ENCODE data around the gene SLC4A3.
A peak's percentile ranks its signal among the peaks of the same experiment; 100 is the strongest.

The SLC4A3 gene

GRCh38 chr2:219642069-219642454 is 14.6 kb downstream of the SLC4A3 start:
- Histone ChIP-seq H3K4me3 (ENCODE audit: low read depth in 1 of 2, low read length in 2 of 2) (no peak overlapping the region), H4K20me1 (ENCODE audit: insufficient read depth, low read length) (0 out of 2 replicates have a peak, but pooled peaks cover 3% of the 10 kb centered on the region), H3K4me2 (ENCODE audit: insufficient read depth, low read length) (no peak overlapping the region), H3K4me1 (ENCODE audit: insufficient read depth, low read length) (peaks cover 2% of the 10 kb centered on the region; the same call in 1 of the 2 replicates), H2AFZ (ENCODE audit: low read depth, low read length) (no peak overlapping the region), H3K36me3 (ENCODE audit: insufficient read depth, low read length) (no peaks in the 10 kb centered on the region), H3K27ac (ENCODE audit: low read length) (no peak overlapping the region), H3K9me3 (ENCODE audit: insufficient read depth, low read length, severe bottlenecking) (no peaks in the 10 kb centered on the region), H3K9ac (ENCODE audit: low read depth, low read length) (no peak overlapping the region), H3K27me3 (ENCODE audit: insufficient read depth, low read length, poor library complexity) (peaks cover 2% of the 10 kb centered on the region), H3K79me2 (ENCODE audit: insufficient read depth, low read length) (no peaks in the 10 kb centered on the region)
- DNase-seq (no peak), ATAC-seq (ENCODE audit: insufficient read depth, low read depth) (0 out of 3 replicates have a peak, but pooled peaks have one; percentile 3)
- TF ChIP-seq CTCF (IDR thresholded peaks at IDR 0.05; ENCODE audit: borderline replicate concordance, extremely low read depth, low read length, poor library complexity, severe bottlenecking) (no peak), EZH2 (IDR thresholded peaks at IDR 0.05; ENCODE audit: borderline replicate concordance, low read depth, low read length, severe bottlenecking) (no peak)

GRCh38 chr2:219642465-219643083 is 15.1 kb downstream of the SLC4A3 start:
- H3K36me3 ChIP-seq (ENCODE audit: insufficient read depth, low read length), result no peaks in the 10 kb centered on the region
- H3K79me2 ChIP-seq (ENCODE audit: insufficient read depth, low read length), result no peaks in the 10 kb centered on the region
- H3K9me3 ChIP-seq (ENCODE audit: insufficient read depth, low read length, severe bottlenecking), result no peaks in the 10 kb centered on the region
- H3K4me2 ChIP-seq (ENCODE audit: insufficient read depth, low read length), result peak overlapping the region; percentile 27; the same call in 1 of the 2 replicates
- no peak overlapping the region for H3K27ac ChIP-seq (ENCODE audit: low read length)
- no peak overlapping the region for H3K9ac ChIP-seq (ENCODE audit: low read depth, low read length)
- TF ChIP-seq EZH2 (IDR thresholded peaks at IDR 0.05; ENCODE audit: borderline replicate concordance, low read depth, low read length, severe bottlenecking) (no peak), CTCF (IDR thresholded peaks at IDR 0.05; ENCODE audit: borderline replicate concordance, extremely low read depth, low read length, poor library complexity, severe bottlenecking) (peak; percentile 97)
- ATAC-seq (ENCODE audit: insufficient read depth, low read depth) (peak; percentile 99), DNase-seq (peak; percentile 90)
- peak overlapping the region; percentile 8 for H2AFZ ChIP-seq (ENCODE audit: low read depth, low read length)
- H3K4me3 ChIP-seq (ENCODE audit: low read depth in 1 of 2, low read length in 2 of 2), result no peak overlapping the region
- 0 out of 2 replicates have a peak, but pooled peaks cover 3% of the 10 kb centered on the region for H4K20me1 ChIP-seq (ENCODE audit: insufficient read depth, low read length)
- H3K4me1 ChIP-seq (ENCODE audit: insufficient read depth, low read length), result peaks cover 2% of the 10 kb centered on the region; the same call in 1 of the 2 replicates
- peaks cover 2% of the 10 kb centered on the region for H3K27me3 ChIP-seq (ENCODE audit: insufficient read depth, low read length, poor library complexity)

- H3K27me3 ChIP-seq (ENCODE audit: insufficient read depth, low read length, poor library complexity), result peaks cover 2% of the 10 kb centered on the region
- peaks cover 2% of the 10 kb centered on the region; the same call in 1 of the 2 replicates for H3K4me1 ChIP-seq (ENCODE audit: insufficient read depth, low read length)
- no peaks in the 10 kb centered on the region for H3K9me3 ChIP-seq (ENCODE audit: insufficient read depth, low read length, severe bottlenecking)
- no peak overlapping the region for H3K27ac ChIP-seq (ENCODE audit: low read length)
- H4K20me1 ChIP-seq (ENCODE audit: insufficient read depth, low read length), result 0 out of 2 replicates have a peak, but pooled peaks cover 3% of the 10 kb centered on the region
- 0 out of 2 replicates have a peak overlapping the region, but pooled peaks have one; percentile 8 for H2AFZ ChIP-seq (ENCODE audit: low read depth, low read length)
- no peak overlapping the region for H3K4me2 ChIP-seq (ENCODE audit: insufficient read depth, low read length)
- no peaks in the 10 kb centered on the region for H3K79me2 ChIP-seq (ENCODE audit: insufficient read depth, low read length)
- TF ChIP-seq EZH2 (IDR thresholded peaks at IDR 0.05; ENCODE audit: borderline replicate concordance, low read depth, low read length, severe bottlenecking) (no peak), CTCF (IDR thresholded peaks at IDR 0.05; ENCODE audit: borderline replicate concordance, extremely low read depth, low read length, poor library complexity, severe bottlenecking) (no peak)
- H3K36me3 ChIP-seq (ENCODE audit: insufficient read depth, low read length), result no peaks in the 10 kb centered on the region
- ATAC-seq (ENCODE audit: insufficient read depth, low read depth) (no peak), DNase-seq (no peak)
- H3K9ac ChIP-seq (ENCODE audit: low read depth, low read length), result no peak overlapping the region
- no peak overlapping the region for H3K4me3 ChIP-seq (ENCODE audit: low read depth in 1 of 2, low read length in 2 of 2)
Observed at GRCh38 chr2:219643084-219643473, 15.6 kb downstream of the SLC4A3 start.

All from DND-41 (cell line).